Measurements from ENCODE around the gene LUM.
A peak's percentile ranks its signal among the peaks of the same experiment; 100 is the strongest.
"Not testable (repeated sequence)": the region's sequence is repeated elsewhere in the genome, so short reads cannot be mapped to it uniquely, and the experiment has no call there.

The LUM gene

GRCh38 chr12:91094957-91095356 lies 16.3 kb downstream of the LUM start:
- H3K36me3 ChIP-seq (ENCODE audit: control insufficient read depth, insufficient read depth, low read length, severe bottlenecking), result no peaks in the 10 kb centered on the region
- DNase-seq (ENCODE audit: low read depth), result no peak
- H3K27me3 ChIP-seq (replicated peaks; ENCODE audit: control insufficient read depth, insufficient read depth, low read length), result no peaks in the 10 kb centered on the region
- no peak overlapping the region for H3K9ac ChIP-seq (ENCODE audit: low read length)
- peaks cover 32% of the 10 kb centered on the region for H3K4me1 ChIP-seq (ENCODE audit: control insufficient read depth, insufficient read depth, low read length)
- peaks cover 10% of the 10 kb centered on the region for H3K9me3 ChIP-seq (ENCODE audit: control insufficient read depth, low read length)
- H3K4me3 ChIP-seq (ENCODE audit: low read length), result no peak overlapping the region

- peak overlapping the region; percentile 39 for H3K9ac ChIP-seq (ENCODE audit: low read length)
- peaks cover 18% of the 10 kb centered on the region for H3K9me3 ChIP-seq (ENCODE audit: control insufficient read depth, low read length)
- DNase-seq (ENCODE audit: low read depth), result peak; percentile 51
- no peaks in the 10 kb centered on the region for H3K36me3 ChIP-seq (ENCODE audit: control insufficient read depth, insufficient read depth, low read length, severe bottlenecking)
- H3K27me3 ChIP-seq (replicated peaks; ENCODE audit: control insufficient read depth, insufficient read depth, low read length), result no peaks in the 10 kb centered on the region
- peak overlapping the region; percentile 36 for H3K4me3 ChIP-seq (ENCODE audit: low read length)
- H3K4me1 ChIP-seq (ENCODE audit: control insufficient read depth, insufficient read depth, low read length), result peaks cover 24% of the 10 kb centered on the region
Observed at GRCh38 chr12:91094032-91094662, 17.1 kb downstream of the LUM start.

GRCh38 chr12:91093341-91093740 lies 18.0 kb downstream of the LUM start:
- no peak for DNase-seq (ENCODE audit: low read depth)
- Histone ChIP-seq H3K27me3 (replicated peaks; ENCODE audit: control insufficient read depth, insufficient read depth, low read length) (no peaks in the 10 kb centered on the region), H3K36me3 (ENCODE audit: control insufficient read depth, insufficient read depth, low read length, severe bottlenecking) (no peaks in the 10 kb centered on the region), H3K4me1 (ENCODE audit: control insufficient read depth, insufficient read depth, low read length) (peaks cover 16% of the 10 kb centered on the region), H3K4me3 (ENCODE audit: low read length) (no peak overlapping the region), H3K9ac (ENCODE audit: low read length) (no peak overlapping the region), H3K9me3 (ENCODE audit: control insufficient read depth, low read length) (peaks cover 25% of the 10 kb centered on the region)

- Histone ChIP-seq H3K4me1 (ENCODE audit: control insufficient read depth, insufficient read depth, low read length) (peaks cover 11% of the 10 kb centered on the region), H3K36me3 (ENCODE audit: control insufficient read depth, insufficient read depth, low read length, severe bottlenecking) (no peaks in the 10 kb centered on the region), H3K9ac (ENCODE audit: low read length) (no peak overlapping the region), H3K9me3 (ENCODE audit: control insufficient read depth, low read length) (peaks cover 25% of the 10 kb centered on the region), H3K4me3 (ENCODE audit: low read length) (no peak overlapping the region), H3K27me3 (replicated peaks; ENCODE audit: control insufficient read depth, insufficient read depth, low read length) (no peaks in the 10 kb centered on the region)
- DNase-seq (ENCODE audit: low read depth), result no peak
Observed at GRCh38 chr12:91091916-91092715, 19.2 kb downstream of the LUM start.

GRCh38 chr12:91089953-91090352 lies 21.3 kb downstream of the LUM start:
- not testable (repeated sequence) for DNase-seq (ENCODE audit: low read depth); H3K36me3 ChIP-seq (ENCODE audit: control insufficient read depth, insufficient read depth, low read length, severe bottlenecking); H3K9ac ChIP-seq (ENCODE audit: low read length); H3K27me3 ChIP-seq (replicated peaks; ENCODE audit: control insufficient read depth, insufficient read depth, low read length)
- Histone ChIP-seq H3K9me3 (ENCODE audit: control insufficient read depth, low read length) (peaks cover 25% of the 10 kb centered on the region), H3K4me3 (ENCODE audit: low read length) (peak overlapping the region; percentile 26), H3K4me1 (ENCODE audit: control insufficient read depth, insufficient read depth, low read length) (peaks cover 11% of the 10 kb centered on the region)

GRCh38 chr12:91080041-91080440 lies 31.3 kb downstream of the LUM start:
- Histone ChIP-seq H3K9ac (ENCODE audit: low read length) (no peak overlapping the region), H3K4me1 (ENCODE audit: control insufficient read depth, insufficient read depth, low read length) (no peaks in the 10 kb centered on the region), H3K27me3 (replicated peaks; ENCODE audit: control insufficient read depth, insufficient read depth, low read length) (no peaks in the 10 kb centered on the region), H3K9me3 (ENCODE audit: control insufficient read depth, low read length) (no peaks in the 10 kb centered on the region), H3K36me3 (ENCODE audit: control insufficient read depth, insufficient read depth, low read length, severe bottlenecking) (no peaks in the 10 kb centered on the region), H3K4me3 (ENCODE audit: low read length) (no peak overlapping the region)
- DNase-seq (ENCODE audit: low read depth), result no peak

- Histone ChIP-seq H3K9me3 (ENCODE audit: control insufficient read depth, low read length) (no peaks in the 10 kb centered on the region), H3K9ac (ENCODE audit: low read length) (no peak overlapping the region), H3K36me3 (ENCODE audit: control insufficient read depth, insufficient read depth, low read length, severe bottlenecking) (no peaks in the 10 kb centered on the region), H3K4me1 (ENCODE audit: control insufficient read depth, insufficient read depth, low read length) (peaks cover 11% of the 10 kb centered on the region), H3K4me3 (ENCODE audit: low read length) (no peak overlapping the region), H3K27me3 (replicated peaks; ENCODE audit: control insufficient read depth, insufficient read depth, low read length) (no peaks in the 10 kb centered on the region)
- no peak for DNase-seq (ENCODE audit: low read depth)
Observed at GRCh38 chr12:91078501-91078900, 32.8 kb downstream of the LUM start.

- no peak for DNase-seq (ENCODE audit: low read depth)
- no peak overlapping the region for H3K4me3 ChIP-seq (ENCODE audit: low read length)
- no peaks in the 10 kb centered on the region for H3K9me3 ChIP-seq (ENCODE audit: control insufficient read depth, low read length)
- peaks cover 11% of the 10 kb centered on the region for H3K4me1 ChIP-seq (ENCODE audit: control insufficient read depth, insufficient read depth, low read length)
- H3K36me3 ChIP-seq (ENCODE audit: control insufficient read depth, insufficient read depth, low read length, severe bottlenecking), result no peaks in the 10 kb centered on the region
- H3K9ac ChIP-seq (ENCODE audit: low read length), result no peak overlapping the region
- H3K27me3 ChIP-seq (replicated peaks; ENCODE audit: control insufficient read depth, insufficient read depth, low read length), result no peaks in the 10 kb centered on the region
Observed at GRCh38 chr12:91077228-91077954, 33.9 kb downstream of the LUM start.

GRCh38 chr12:91074851-91075250 lies 36.4 kb downstream of the LUM start:
- Histone ChIP-seq H3K9ac (ENCODE audit: low read length) (no peak overlapping the region), H3K27me3 (replicated peaks; ENCODE audit: control insufficient read depth, insufficient read depth, low read length) (no peaks in the 10 kb centered on the region), H3K4me1 (ENCODE audit: control insufficient read depth, insufficient read depth, low read length) (peaks cover 11% of the 10 kb centered on the region), H3K4me3 (ENCODE audit: low read length) (peak overlapping the region; percentile 56), H3K36me3 (ENCODE audit: control insufficient read depth, insufficient read depth, low read length, severe bottlenecking) (no peaks in the 10 kb centered on the region), H3K9me3 (ENCODE audit: control insufficient read depth, low read length) (no peaks in the 10 kb centered on the region)
- DNase-seq (ENCODE audit: low read depth), result no peak

GRCh38 chr12:91074154-91074709 lies 37.1 kb downstream of the LUM start:
- peaks cover 11% of the 10 kb centered on the region for H3K4me1 ChIP-seq (ENCODE audit: control insufficient read depth, insufficient read depth, low read length)
- no peaks in the 10 kb centered on the region for H3K27me3 ChIP-seq (replicated peaks; ENCODE audit: control insufficient read depth, insufficient read depth, low read length)
- peak overlapping the region; percentile 20 for H3K9ac ChIP-seq (ENCODE audit: low read length)
- H3K9me3 ChIP-seq (ENCODE audit: control insufficient read depth, low read length), result no peaks in the 10 kb centered on the region
- no peaks in the 10 kb centered on the region for H3K36me3 ChIP-seq (ENCODE audit: control insufficient read depth, insufficient read depth, low read length, severe bottlenecking)
- DNase-seq (ENCODE audit: low read depth), result peak; percentile 56
- peak overlapping the region; percentile 56 for H3K4me3 ChIP-seq (ENCODE audit: low read length)

- Histone ChIP-seq H3K36me3 (ENCODE audit: control insufficient read depth, insufficient read depth, low read length, severe bottlenecking) (no peaks in the 10 kb centered on the region), H3K9me3 (ENCODE audit: control insufficient read depth, low read length) (no peaks in the 10 kb centered on the region), H3K4me1 (ENCODE audit: control insufficient read depth, insufficient read depth, low read length) (peaks cover 11% of the 10 kb centered on the region), H3K4me3 (ENCODE audit: low read length) (no peak overlapping the region), H3K9ac (ENCODE audit: low read length) (no peak overlapping the region), H3K27me3 (replicated peaks; ENCODE audit: control insufficient read depth, insufficient read depth, low read length) (no peaks in the 10 kb centered on the region)
- DNase-seq (ENCODE audit: low read depth), result no peak
Observed at GRCh38 chr12:91073426-91073825, 37.9 kb downstream of the LUM start.
